A549 (cell line): ENCODE results near the gene FBRSL1. TPM values are rescaled to one million over a fixed set of nuclear protein-coding genes. Genes with fewer than 3 reads are reported as not detected.

ENCODE experiments used
- ATAC-seq, 2 experiments: fragments of 200-7000 bp in 1 of 2; fragments of >200 bp in 1 of 2; cut with Nextera tagmentation in 1 of 2; cut with Tn5 transposase in 1 of 2; 3 replicates each; pipeline versions ENCODE4 v1.8.0 to v1.9.1; 2018 to 2020; ENCODE audit warnings: mild to moderate bottlenecking in 1 of 2, moderate library complexity in 1 of 2
- CTCF ChIA-PET: fragments of 300-600 bp; sonication (Branson Sonifier 250); formaldehyde crosslinking; extraction: SDS; loops from one replicate; lab custom pipeline; 2021; ENCODE audit warnings: antibody characterized with exemption, inconsistent platforms; lab: Yijun Ruan, JAX
- POLR2A ChIA-PET: fragments of 350-600 bp; formaldehyde crosslinking; extraction: SDS; loops from one replicate; lab custom pipeline; 2021; ENCODE audit warnings: antibody characterized with exemption, inconsistent platforms; lab: Yijun Ruan, JAX
- DNase-seq, 2 experiments: peaks; one replicate each; pipeline versions ENCODE4 v3.0.0 to v3.0.0-alpha.2; 2011 to 2016; ENCODE audit warnings: low read depth in 1 of 2, low spot score in 1 of 2
- FAIRE-seq: peaks from 2 replicates; lab custom pipeline; 2011; peaks lifted over from hg19 to GRCh38; lab: Jason Lieb, UNC
- H3K27ac ChIP-seq, 2 experiments: fragments of >200 bp; sonication (Bioruptor Twin); formaldehyde crosslinking; 3 replicates each; pipeline ENCODE4 v1.5.1; 2016 to 2017
- H3K4me1 ChIP-seq: fragments of >200 bp; sonication (Bioruptor Twin); formaldehyde crosslinking; 3 replicates; pipeline ENCODE4 v1.6.1; 2016
- H3K4me2 ChIP-seq: fragments of >200 bp; sonication (Bioruptor Twin); formaldehyde crosslinking; 3 replicates; pipeline ENCODE4 v1.6.1; 2016
- H3K4me3 ChIP-seq: fragments of >200 bp; sonication (Bioruptor Twin); formaldehyde crosslinking; 3 replicates; pipeline ENCODE4 v1.5.1; 2016
- H3K9me3 ChIP-seq: fragments of >200 bp; sonication (Bioruptor Twin); formaldehyde crosslinking; 3 replicates; pipeline ENCODE4 v1.6.1; 2016
- CBX8 ChIP-seq: fragments of 200-600 bp; sonication (generic); IDR thresholded peaks from 2 replicates; pipeline ENCODE4 v1.6.1; 2016
- CHD2 ChIP-seq: fragments of 150-350 bp; IDR thresholded peaks from 2 replicates; pipeline ENCODE4 v1.6.1; 2014; ENCODE audit warnings: low read length; ENCODE audit not compliant: partially characterized antibody
- CHD4 ChIP-seq: fragments of 200-600 bp; sonication (generic); IDR thresholded peaks from 2 replicates; pipeline ENCODE4 v1.6.1; 2016; ENCODE audit warnings: antibody characterized with exemption, mild to moderate bottlenecking, borderline replicate concordance
- EHF ChIP-seq: fragments of 250-450 bp; sonication (Bioruptor Pico); IDR thresholded peaks from 2 replicates; pipeline ENCODE4 v1.5.0; 2020; ENCODE audit warnings: mild to moderate bottlenecking
- EP300 ChIP-seq, 2 experiments: fragments of >200 bp; sonication (Bioruptor Twin); formaldehyde crosslinking; IDR thresholded peaks; 2 replicates in 1 of 2; 3 replicates in 1 of 2; pipeline ENCODE4 v1.6.1; 2016 to 2017
- FOSB ChIP-seq: fragments of 250-450 bp; sonication (Bioruptor Pico); IDR thresholded peaks from 2 replicates; pipeline ENCODE4 v1.5.0; 2020; ENCODE audit warnings: mild to moderate bottlenecking, moderate library complexity
- GATA3 ChIP-seq: IDR thresholded peaks from 2 replicates; pipeline ENCODE4 v1.6.1; 2012; ENCODE audit warnings: borderline replicate concordance
- HDAC2 ChIP-seq: fragments of 200-600 bp; sonication (generic); IDR thresholded peaks from 2 replicates; pipeline ENCODE4 v1.6.1; 2016
- HES2 ChIP-seq: fragments of >200 bp; sonication (Bioruptor Twin); formaldehyde crosslinking; IDR thresholded peaks from 2 replicates; pipeline ENCODE4 v1.6.1; 2016
- HEYL ChIP-seq: fragments of 250-450 bp; sonication (Bioruptor Pico); IDR thresholded peaks from 2 replicates; pipeline ENCODE4 v1.8.0; 2021; ENCODE audit warnings: mild to moderate bottlenecking, moderate library complexity
- HOXA7 ChIP-seq: fragments of 250-450 bp; sonication (Bioruptor Pico); IDR thresholded peaks from 2 replicates; pipeline ENCODE4 v1.5.0; 2020; ENCODE audit warnings: mild to moderate bottlenecking, moderate library complexity
- JUN ChIP-seq, 2 experiments: fragments of >200 bp; sonication (Bioruptor Twin); formaldehyde crosslinking; IDR thresholded peaks; 2 replicates in 1 of 2; 3 replicates in 1 of 2; pipeline ENCODE4 v1.6.1; 2016 to 2017
- KDM1A ChIP-seq: fragments of 200-600 bp; sonication (generic); IDR thresholded peaks from 2 replicates; pipeline ENCODE4 v1.6.1; 2016; ENCODE audit warnings: low read depth, mild to moderate bottlenecking
- KDM5A ChIP-seq: fragments of 200-600 bp; sonication (generic); IDR thresholded peaks from 2 replicates; pipeline ENCODE4 v1.6.1; 2016; ENCODE audit warnings: antibody characterized with exemption, mild to moderate bottlenecking
- MYC ChIP-seq: IDR thresholded peaks from 2 replicates; pipeline ENCODE4 v1.6.1; 2012; ENCODE audit warnings: mild to moderate bottlenecking, inconsistent platforms, low read length, improper control_type of control experiment, borderline replicate concordance
- NR3C1 ChIP-seq: fragments of >200 bp; sonication (Bioruptor Twin); formaldehyde crosslinking; IDR thresholded peaks from 3 replicates; pipeline ENCODE4 v1.6.1; 2017
- PHF8 ChIP-seq: fragments of 200-600 bp; sonication (generic); IDR thresholded peaks from 2 replicates; pipeline ENCODE4 v1.6.1; 2016; ENCODE audit warnings: low read depth, mild to moderate bottlenecking, antibody characterized with exemption, moderate library complexity, borderline replicate concordance
- POLR2A ChIP-seq: IDR thresholded peaks from 2 replicates; pipeline ENCODE4 v1.6.1; 2012; ENCODE audit warnings: mild to moderate bottlenecking, low read length
- POLR2AphosphoS2 ChIP-seq: conservative IDR thresholded peaks from 2 replicates; pipeline ENCODE4 v1.6.1; 2012; ENCODE audit warnings: low read length, improper control_type of control experiment, inconsistent platforms
- RCOR1 ChIP-seq: fragments of 150-350 bp; IDR thresholded peaks from 2 replicates; pipeline ENCODE4 v1.6.1; 2014; ENCODE audit warnings: antibody characterized with exemption, low read length, low read depth
- REST ChIP-seq: fragments of 200-600 bp; sonication (generic); IDR thresholded peaks from 2 replicates; pipeline ENCODE4 v1.6.1; 2016; ENCODE audit warnings: antibody characterized with exemption, mild to moderate bottlenecking, moderate library complexity
- RFX5 ChIP-seq: fragments of 450-650 bp; IDR thresholded peaks from 2 replicates; pipeline ENCODE4 v1.7.1; 2014; ENCODE audit warnings: antibody characterized with exemption, mild to moderate bottlenecking, moderate library complexity
- RNF2 ChIP-seq: fragments of 200-600 bp; sonication (generic); IDR thresholded peaks from 2 replicates; pipeline ENCODE4 v1.6.1; 2016; ENCODE audit warnings: low read depth, mild to moderate bottlenecking, antibody characterized with exemption, moderate library complexity, borderline replicate concordance
- SMC3 ChIP-seq: fragments of >200 bp; sonication (Bioruptor Twin); formaldehyde crosslinking; IDR thresholded peaks from 3 replicates; pipeline ENCODE4 v1.6.1; 2018; ENCODE audit warnings: inconsistent platforms
- TP53 ChIP-seq: fragments of 250-450 bp; sonication (Bioruptor Pico); IDR thresholded peaks from 2 replicates; pipeline ENCODE4 v1.5.0; 2021; ENCODE audit warnings: mild to moderate bottlenecking, moderate library complexity
- ZC3H11A ChIP-seq: fragments of 450-650 bp; IDR thresholded peaks from 2 replicates; pipeline ENCODE4 v1.6.1; 2014; ENCODE audit warnings: antibody characterized with exemption, mild to moderate bottlenecking
- ZFP36 ChIP-seq: fragments of 450-650 bp; IDR thresholded peaks from 2 replicates; pipeline ENCODE4 v1.6.1; 2014; ENCODE audit warnings: borderline replicate concordance; ENCODE audit not compliant: partially characterized antibody
- ZNF302 ChIP-seq: fragments of 250-450 bp; sonication (Bioruptor Pico); IDR thresholded peaks from 2 replicates; pipeline ENCODE4 v1.9.0; 2021; ENCODE audit warnings: inconsistent platforms, mild to moderate bottlenecking, moderate library complexity
- ZSCAN20 ChIP-seq: fragments of 250-450 bp; sonication (Bioruptor Pico); IDR thresholded peaks from 2 replicates; pipeline ENCODE4 v1.8.0; 2022; ENCODE audit warnings: mild to moderate bottlenecking, moderate library complexity
- WGBS: methylation state at CpG from one replicate; pipeline ENCODE4 v1.1.6; 2017; ENCODE audit errors: missing lambda C conversion rate; 5-methylcytosine and 5-hydroxymethylcytosine counted together
- polyA plus RNA-seq, 4 experiments: library from polyadenylated mRNA; depleted of rRNA in 3 of 4; stranded (reverse); fragments of >200 nt; fragmentation: RNase III in 1 of 4; extraction: RNeasy Plus Mini Kit Qiagen cat#74134 plus additional on column Dnase treatment in 1 of 4; gene quantifications; 2 replicates in 3 of 4; 3 replicates in 1 of 4; pipeline ENCODE4 v1.2.3, GENCODE V29; 2011 to 2017
- TF ChIP-seq, protein P1 (sequence below): IDR thresholded peaks from 2 replicates; pipeline ENCODE4 v1.6.1; 2012; ENCODE audit warnings: low read depth, borderline replicate concordance
- TF ChIP-seq, protein P2 (sequence below): fragments of 250-450 bp; sonication (Bioruptor Pico); IDR thresholded peaks from 2 replicates; pipeline ENCODE4 v1.5.0; 2020; ENCODE audit warnings: low read depth, mild to moderate bottlenecking, moderate library complexity

FBRSL1 gene
- polyA plus RNA-seq, 2 of the 4 experiments (the other 2 are of a cell fraction) = 3.0 to 32.8 TPM

- Histone ChIP-seq H3K4me3 (no peak overlapping the region), H3K27ac (no peak overlapping the region), H3K9me3 (peaks cover 10% of the 10 kb centered on the region), H3K4me1 (peaks cover 26% of the 10 kb centered on the region), H3K4me2 (no peak overlapping the region)
- no peak for ATAC-seq
- no peak for FAIRE-seq
- WGBS = 93% methylated on average over 10 of the region's 10 CpGs
- TF ChIP-seq HES2 (no peak), CHD4 (no peak), FOSB (no peak), POLR2AphosphoS2 (no peak), EP300 (IDR thresholded peaks at IDR 0.05) (no peak), ZNF302 (CRISPR knock-in tag) (no peak), REST (no peak), GATA3 (no peak), ZC3H11A (no peak), KDM5A (no peak), SMC3 (no peak), POLR2A (no peak), HOXA7 (CRISPR knock-in tag) (no peak), JUN (IDR thresholded peaks at IDR 0.05) (no peak), CBX8 (no peak), EHF (CRISPR knock-in tag) (no peak), ZFP36 (no peak), ZSCAN20 (CRISPR knock-in tag) (no peak), MYC (no peak)
- CTCF ChIA-PET = interaction anchor here (0.6 to 0.9 kb wide), 2 partner anchors 12 to 103 kb away, joined by 3 read pairs; no protein-coding TSS in a partner anchor
- POLR2A ChIA-PET = no interaction called here
- DNase-seq = no peak
Observed at GRCh38 chr12:132517740-132518100, 27.8 kb downstream of the FBRSL1 start.

- FAIRE-seq = no peak
- H3K4me2 ChIP-seq = no peak overlapping the region
- WGBS = 95% methylated on average over 7 of the region's 7 CpGs
- DNase-seq = no peak
- POLR2A ChIA-PET = no interaction called here
- no peak for ATAC-seq
- TF ChIP-seq NR3C1 = no peak
- TF ChIP-seq MYC = no peak
- TF ChIP-seq RCOR1 = no peak
- TF ChIP-seq, protein P1, sequence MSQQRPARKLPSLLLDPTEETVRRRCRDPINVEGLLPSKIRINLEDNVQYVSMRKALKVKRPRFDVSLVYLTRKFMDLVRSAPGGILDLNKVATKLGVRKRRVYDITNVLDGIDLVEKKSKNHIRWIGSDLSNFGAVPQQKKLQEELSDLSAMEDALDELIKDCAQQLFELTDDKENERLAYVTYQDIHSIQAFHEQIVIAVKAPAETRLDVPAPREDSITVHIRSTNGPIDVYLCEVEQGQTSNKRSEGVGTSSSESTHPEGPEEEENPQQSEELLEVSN = no peak
- TF ChIP-seq HEYL = no peak
- no peak for TF ChIP-seq HDAC2
- no peak for TF ChIP-seq PHF8
- no peak for TF ChIP-seq CHD2
- TF ChIP-seq TP53 = no peak
- TF ChIP-seq RFX5 = no peak
- no peak for TF ChIP-seq RNF2
- TF ChIP-seq, protein P2, sequence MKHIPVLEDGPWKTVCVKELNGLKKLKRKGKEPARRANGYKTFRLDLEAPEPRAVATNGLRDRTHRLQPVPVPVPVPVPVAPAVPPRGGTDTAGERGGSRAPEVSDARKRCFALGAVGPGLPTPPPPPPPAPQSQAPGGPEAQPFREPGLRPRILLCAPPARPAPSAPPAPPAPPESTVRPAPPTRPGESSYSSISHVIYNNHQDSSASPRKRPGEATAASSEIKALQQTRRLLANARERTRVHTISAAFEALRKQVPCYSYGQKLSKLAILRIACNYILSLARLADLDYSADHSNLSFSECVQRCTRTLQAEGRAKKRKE (CRISPR knock-in tag) = no peak
- no peak for TF ChIP-seq KDM1A
- TF ChIP-seq ZNF302 (CRISPR knock-in tag) = no peak
- TF ChIP-seq, all 56 proteins: peak for 0
- CTCF ChIA-PET = interaction anchor here (0.6 to 1.5 kb wide), 4 partner anchors 13 to 104 kb away, joined by 3 to 7 read pairs (median 4); no protein-coding TSS in a partner anchor
- no peak overlapping the region for H3K27ac ChIP-seq
- H3K9me3 ChIP-seq = peaks cover 10% of the 10 kb centered on the region
- no peak overlapping the region for H3K4me3 ChIP-seq
- H3K4me1 ChIP-seq = peaks cover 33% of the 10 kb centered on the region
Observed at GRCh38 chr12:132518354-132518992, 28.5 kb downstream of the FBRSL1 start.
